ENCODE data around the gene HARBI1. TPM values are rescaled to one million over a fixed set of nuclear protein-coding genes. Genes with fewer than 3 reads are reported as not detected.

The HARBI1 gene
- total and polyA plus RNA-seq, 2 of the 8 experiments (the other 6 are each of a cell fraction or from before 2014, with no cell fraction given) = 3.8 to 5.1 TPM

DNA sequence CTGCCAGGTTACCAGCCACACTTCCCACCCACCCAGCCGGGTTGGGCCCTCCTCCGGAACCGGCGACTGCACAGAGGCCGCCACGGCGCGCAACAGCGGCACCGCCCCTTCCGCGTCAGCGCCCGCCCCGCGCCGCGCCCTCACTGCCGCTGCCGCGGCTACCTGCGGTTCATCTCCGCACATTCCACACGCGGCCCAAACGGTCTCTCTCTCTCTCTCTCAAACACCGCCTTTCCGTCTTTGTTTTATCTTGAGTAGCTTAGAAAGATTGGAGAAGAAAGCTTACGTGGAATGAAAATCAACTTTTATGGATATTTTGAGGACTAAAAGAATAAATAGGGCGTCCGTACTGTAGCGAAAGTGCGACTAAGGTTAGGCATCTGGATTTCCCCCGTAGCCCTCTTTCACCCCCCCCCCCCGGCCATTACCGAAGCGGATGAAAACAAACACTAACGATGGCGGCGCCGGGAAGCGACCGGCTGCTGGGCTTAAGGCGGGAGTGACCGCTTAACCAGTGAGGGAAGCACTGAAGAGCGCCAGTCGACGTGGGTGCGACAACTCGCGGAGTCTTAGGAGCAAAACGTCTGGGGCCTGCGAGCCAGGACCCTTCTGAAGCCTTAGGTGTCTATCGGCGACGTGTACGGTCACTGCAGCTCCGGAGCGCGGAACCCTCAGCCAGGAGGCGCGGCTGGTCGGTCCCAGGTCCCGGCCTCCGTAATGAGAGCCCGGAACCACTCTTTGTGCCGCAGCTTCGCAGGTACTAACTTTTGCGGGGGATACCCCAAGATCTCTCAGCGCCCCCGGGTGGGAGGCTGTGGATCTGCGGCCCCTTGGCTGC is at the start of gene HARBI1, which contains the start of gene ATG13 (continued):
- no peak for TF ChIP-seq SRF (IDR thresholded peaks at IDR 0.05; ENCODE audit: low read depth, low read length)
- no peak for TF ChIP-seq JUND (IDR thresholded peaks at IDR 0.05; ENCODE audit: low read length)
- TF ChIP-seq SP1 (IDR thresholded peaks at IDR 0.05; ENCODE audit: low read depth, low read length) = peak; percentile 76
- peak; percentile 27 for TF ChIP-seq TAF7 (optimal IDR thresholded peaks at IDR 0.05; ENCODE audit: borderline replicate concordance, low read depth, low read length)
- no peak for TF ChIP-seq TEAD4 (IDR thresholded peaks at IDR 0.05; ENCODE audit: low read depth, low read length)
- TF ChIP-seq EZH2 (IDR thresholded peaks at IDR 0.05; ENCODE audit: low read depth, low read length, severe bottlenecking) = no peak
- TF ChIP-seq RFX5 (IDR thresholded peaks at IDR 0.05; ENCODE audit: borderline replicate concordance, low read depth, low read length) = no peak
- TF ChIP-seq GTF2F1 (IDR thresholded peaks at IDR 0.05; ENCODE audit: borderline replicate concordance, low read depth, low read length) = no peak
- peak; percentile 54 for TF ChIP-seq POLR2AphosphoS5 (IDR thresholded peaks at IDR 0.05; ENCODE audit: low read depth, low read length)
- TF ChIP-seq POU5F1 (IDR thresholded peaks at IDR 0.05; ENCODE audit: low read depth, low read length) = no peak
- TF ChIP-seq PHF8 (conservative IDR thresholded peaks at IDR 0.05; ENCODE audit: low read depth, low read length) = peak; percentile 89
- TF ChIP-seq JUN (IDR thresholded peaks at IDR 0.05; ENCODE audit: low read depth, low read length) = no peak
- TF ChIP-seq CHD1 (IDR thresholded peaks at IDR 0.05; ENCODE audit: low read depth, low read length) = peak; percentile 46; the same call in 1 of the 2 replicates
- no peak for TF ChIP-seq CBX5 (IDR thresholded peaks at IDR 0.05; ENCODE audit: low read depth, low read length)
- TF ChIP-seq, protein P1, sequence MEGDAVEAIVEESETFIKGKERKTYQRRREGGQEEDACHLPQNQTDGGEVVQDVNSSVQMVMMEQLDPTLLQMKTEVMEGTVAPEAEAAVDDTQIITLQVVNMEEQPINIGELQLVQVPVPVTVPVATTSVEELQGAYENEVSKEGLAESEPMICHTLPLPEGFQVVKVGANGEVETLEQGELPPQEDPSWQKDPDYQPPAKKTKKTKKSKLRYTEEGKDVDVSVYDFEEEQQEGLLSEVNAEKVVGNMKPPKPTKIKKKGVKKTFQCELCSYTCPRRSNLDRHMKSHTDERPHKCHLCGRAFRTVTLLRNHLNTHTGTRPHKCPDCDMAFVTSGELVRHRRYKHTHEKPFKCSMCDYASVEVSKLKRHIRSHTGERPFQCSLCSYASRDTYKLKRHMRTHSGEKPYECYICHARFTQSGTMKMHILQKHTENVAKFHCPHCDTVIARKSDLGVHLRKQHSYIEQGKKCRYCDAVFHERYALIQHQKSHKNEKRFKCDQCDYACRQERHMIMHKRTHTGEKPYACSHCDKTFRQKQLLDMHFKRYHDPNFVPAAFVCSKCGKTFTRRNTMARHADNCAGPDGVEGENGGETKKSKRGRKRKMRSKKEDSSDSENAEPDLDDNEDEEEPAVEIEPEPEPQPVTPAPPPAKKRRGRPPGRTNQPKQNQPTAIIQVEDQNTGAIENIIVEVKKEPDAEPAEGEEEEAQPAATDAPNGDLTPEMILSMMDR (IDR thresholded peaks at IDR 0.05; ENCODE audit: control extremely low read depth in 1 of 3, insufficient read depth in 1 of 3, low read depth in 1 of 3, low read length in 3 of 3) = peak; percentile 53 to 68 (median 66)
- no peak for TF ChIP-seq SAP30 (IDR thresholded peaks at IDR 0.05; ENCODE audit: insufficient read depth, insufficient replicate concordance, low read length)
- no peak for TF ChIP-seq SUZ12 (IDR thresholded peaks at IDR 0.05; ENCODE audit: low read length)
- no peak for TF ChIP-seq CHD2 (IDR thresholded peaks at IDR 0.05; ENCODE audit: low read length)
- TF ChIP-seq BCL11A (IDR thresholded peaks at IDR 0.05; ENCODE audit: low read depth in 2 of 2, low read length in 2 of 2) = no peak
- no peak for TF ChIP-seq FOSL1 (IDR thresholded peaks at IDR 0.05; ENCODE audit: insufficient read depth, low read depth, low read length)
- TF ChIP-seq NRF1 (IDR thresholded peaks at IDR 0.05; ENCODE audit: low read depth, low read length) = no peak
- TF ChIP-seq SIRT6 (IDR thresholded peaks at IDR 0.05; ENCODE audit: low read length) = no peak
- TF ChIP-seq TCF12 (IDR thresholded peaks at IDR 0.05; ENCODE audit: low read depth, low read length) = no peak

Measured in H1 (cell line).